Loucy (cell line): ENCODE measurements around the gene GPR61.

ENCODE experiments used
- H2AFZ ChIP-seq: fragments of 200-600 bp; sonication (generic); 2 replicates; pipeline ENCODE4 v1.6.0; 2016; ENCODE audit warnings: antibody characterized with exemption, mild to moderate bottlenecking, low read length, moderate library complexity
- H3F3A ChIP-seq: fragments of 200-600 bp; 2 replicates; pipeline ENCODE4 v1.6.0; 2016; ENCODE audit warnings: antibody characterized with exemption, low read depth, mild to moderate bottlenecking
- H3K27me3 ChIP-seq: fragments of 200-600 bp; sonication (generic); 2 replicates; pipeline ENCODE4 v1.6.1; 2014; ENCODE audit warnings: low read length, mild to moderate bottlenecking; ENCODE audit not compliant: insufficient read depth, poor library complexity, severe bottlenecking
- H3K36me3 ChIP-seq: fragments of 200-600 bp; sonication (generic); 2 replicates; pipeline ENCODE4 v1.6.1; 2016; ENCODE audit warnings: low read length; ENCODE audit not compliant: insufficient read depth
- H3K4me1 ChIP-seq: fragments of 200-600 bp; sonication (generic); 2 replicates; pipeline ENCODE4 v1.5.1; 2014; ENCODE audit warnings: low read length, mild to moderate bottlenecking; ENCODE audit not compliant: insufficient read depth, poor library complexity, severe bottlenecking
- H3K4me2 ChIP-seq: fragments of 200-600 bp; sonication (generic); 2 replicates; pipeline ENCODE4 v1.6.0; 2014; ENCODE audit warnings: antibody characterized with exemption, low read length, low read depth, mild to moderate bottlenecking; ENCODE audit not compliant: poor library complexity, severe bottlenecking
- H3K4me3 ChIP-seq: fragments of 200-600 bp; sonication (generic); 2 replicates; pipeline ENCODE4 v1.5.1; 2014; ENCODE audit warnings: low read length, mild to moderate bottlenecking, mixed read lengths; ENCODE audit not compliant: poor library complexity, severe bottlenecking
- H3K79me2 ChIP-seq: fragments of 200-600 bp; sonication (generic); 2 replicates; pipeline ENCODE4 v1.6.1; 2014; ENCODE audit warnings: low read length; ENCODE audit not compliant: insufficient read depth
- H3K9ac ChIP-seq: fragments of 200-600 bp; sonication (generic); 2 replicates; pipeline ENCODE4 v1.6.0; 2014; ENCODE audit warnings: mild to moderate bottlenecking, low read depth, low read length, moderate library complexity; ENCODE audit not compliant: poor library complexity, severe bottlenecking
- H3K9me2 ChIP-seq: fragments of 200-600 bp; sonication (generic); replicated peaks from 2 replicates; pipeline ENCODE4 v1.6.1; 2016; ENCODE audit warnings: low read depth, low read length, mixed read lengths
- H3K9me3 ChIP-seq: fragments of 200-600 bp; sonication (generic); 2 replicates; pipeline ENCODE4 v1.6.1; 2014; ENCODE audit warnings: mild to moderate bottlenecking, antibody characterized with exemption, low read length, low read depth; ENCODE audit not compliant: insufficient read depth
- H4K20me1 ChIP-seq: fragments of 200-600 bp; sonication (generic); 2 replicates; pipeline ENCODE4 v1.6.0; 2014; ENCODE audit warnings: antibody characterized with exemption, low read length, mild to moderate bottlenecking; ENCODE audit not compliant: insufficient read depth, poor library complexity, severe bottlenecking
- CTCF ChIP-seq: fragments of 200-600 bp; sonication (generic); conservative IDR thresholded peaks from 2 replicates; pipeline ENCODE4 v1.5.1; 2014; ENCODE audit warnings: mild to moderate bottlenecking, antibody characterized with exemption, low read length
- EZH2phosphoT487 ChIP-seq: fragments of 200-600 bp; IDR thresholded peaks from 2 replicates; pipeline ENCODE4 v1.6.1; 2018; ENCODE audit warnings: antibody characterized with exemption, mild to moderate bottlenecking, moderate library complexity, borderline replicate concordance

GPR61 gene

GRCh38 chr1:109569323-109569722 is 29.7 kb downstream of the GPR61 start:
- Histone ChIP-seq H3K9me2 (no peaks in the 10 kb centered on the region), H3K79me2 (peaks cover 99% of the 10 kb centered on the region), H3K4me2 (no peak overlapping the region), H3F3A (no peaks in the 10 kb centered on the region), H3K36me3 (peaks cover 6% of the 10 kb centered on the region; the same call in 1 of the 2 replicates), H4K20me1 (peaks cover 66% of the 10 kb centered on the region), H3K9me3 (no peaks in the 10 kb centered on the region), H3K4me3 (no peak overlapping the region), H3K9ac (no peak overlapping the region), H3K4me1 (peaks cover 3% of the 10 kb centered on the region), H3K27me3 (no peaks in the 10 kb centered on the region), H2AFZ (no peak overlapping the region)
- TF ChIP-seq EZH2phosphoT487 (no peak), CTCF (no peak)

- no peak overlapping the region for H2AFZ ChIP-seq
- no peaks in the 10 kb centered on the region for H3K9me2 ChIP-seq
- no peaks in the 10 kb centered on the region for H3K9me3 ChIP-seq
- peaks cover 12% of the 10 kb centered on the region; the same call in 1 of the 2 replicates for H3K36me3 ChIP-seq
- H3K4me3 ChIP-seq, result no peak overlapping the region
- no peak overlapping the region for H3K9ac ChIP-seq
- H3F3A ChIP-seq, result no peaks in the 10 kb centered on the region
- peaks cover 56% of the 10 kb centered on the region for H4K20me1 ChIP-seq
- H3K4me1 ChIP-seq, result no peaks in the 10 kb centered on the region
- TF ChIP-seq CTCF (no peak), EZH2phosphoT487 (no peak)
- no peaks in the 10 kb centered on the region for H3K27me3 ChIP-seq
- H3K79me2 ChIP-seq, result peaks cover 97% of the 10 kb centered on the region
- no peak overlapping the region for H3K4me2 ChIP-seq
Measured at GRCh38 chr1:109570414-109570813, 30.7 kb downstream of the GPR61 start.

- Histone ChIP-seq H3K4me1 (no peaks in the 10 kb centered on the region), H3K27me3 (no peaks in the 10 kb centered on the region), H3K4me2 (no peak overlapping the region), H4K20me1 (peaks cover 31% of the 10 kb centered on the region), H3K9me2 (no peaks in the 10 kb centered on the region), H2AFZ (no peak overlapping the region), H3K79me2 (peaks cover 64% of the 10 kb centered on the region), H3F3A (no peaks in the 10 kb centered on the region), H3K4me3 (no peak overlapping the region), H3K9ac (no peak overlapping the region), H3K9me3 (no peaks in the 10 kb centered on the region), H3K36me3 (peaks cover 35% of the 10 kb centered on the region)
- TF ChIP-seq CTCF (no peak), EZH2phosphoT487 (no peak)
Measured at GRCh38 chr1:109573785-109574184, 34.1 kb downstream of the GPR61 start.
